Measurements from ENCODE around the gene ADIPOR2. TPM values are rescaled to one million over a fixed set of nuclear protein-coding genes. Genes with fewer than 3 reads are reported as not detected.

The ADIPOR2 gene
- total RNA-seq, 1 experiment from 2014 or later: 45.3 TPM

DNA sequence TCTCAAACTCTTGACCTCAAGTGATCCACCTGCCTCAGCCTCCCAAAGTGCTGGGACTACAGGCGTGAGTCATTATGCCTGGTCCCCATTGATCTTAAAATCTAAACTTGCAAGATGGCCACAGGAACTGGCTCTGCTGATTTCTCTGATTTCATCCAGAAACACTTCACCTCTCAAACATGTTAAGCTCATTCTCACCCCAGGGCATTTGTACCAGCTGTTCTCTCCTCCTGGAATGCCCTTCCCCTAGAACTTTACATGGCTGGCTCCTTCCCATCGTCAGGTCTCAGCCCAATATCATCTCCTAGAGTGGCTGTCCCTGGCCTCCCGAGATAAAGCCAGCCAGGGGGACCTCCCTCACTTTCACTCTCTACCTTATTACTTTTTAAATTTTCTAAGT lies 124.2 kb downstream of the ADIPOR2 start:
- Histone ChIP-seq H2AFZ (ENCODE audit: low read length) (no peak overlapping the region), H3K79me1 (ENCODE audit: insufficient read depth, low read depth, low read length, poor library complexity, severe bottlenecking) (no peaks in the 10 kb centered on the region), H3K56ac (ENCODE audit: insufficient read length, low read depth, low read length) (no peak overlapping the region), H3K9me3 (ENCODE audit: control insufficient read depth, low read depth, low read length) (no peaks in the 10 kb centered on the region), H2BK120ac (ENCODE audit: low read depth, low read length, poor library complexity, severe bottlenecking) (no peak overlapping the region), H2BK20ac (ENCODE audit: low read depth, low read length, poor library complexity, severe bottlenecking) (no peak overlapping the region), H3K4ac (ENCODE audit: low read depth, low read length) (no peak overlapping the region), H2AK5ac (ENCODE audit: insufficient read length, low read length) (no peak overlapping the region), H3K27ac (ENCODE audit: insufficient read length, low read depth, low read length) (no peak overlapping the region), H4K91ac (ENCODE audit: insufficient read length, low read depth, low read length) (no peak overlapping the region), H2BK5ac (ENCODE audit: insufficient read length, low read length) (no peak overlapping the region), H3K23me2 (ENCODE audit: insufficient read length, low read depth, low read length, poor library complexity, severe bottlenecking) (no peaks in the 10 kb centered on the region), H3K18ac (ENCODE audit: insufficient read length, low read depth, low read length) (no peak overlapping the region), H3K14ac (ENCODE audit: insufficient read depth, low read length) (no peak overlapping the region), H2BK15ac (ENCODE audit: low read depth, low read length) (no peak overlapping the region), H3K27me3 (ENCODE audit: insufficient read depth, low read length) (peaks cover 6% of the 10 kb centered on the region; the same call in 1 of the 2 replicates), H3K23ac (ENCODE audit: insufficient read length, low read depth, low read length) (no peak overlapping the region), H4K5ac (ENCODE audit: insufficient read length, low read depth, low read length) (no peak overlapping the region), H3T11ph (ENCODE audit: low read length) (no peak overlapping the region), H4K20me1 (ENCODE audit: control insufficient read depth, insufficient read depth, insufficient read length) (no peaks in the 10 kb centered on the region), H2BK12ac (ENCODE audit: insufficient read length, low read depth, low read length) (no peak overlapping the region), H3K79me2 (ENCODE audit: insufficient read depth, low read length) (no peaks in the 10 kb centered on the region), H3K4me2 (ENCODE audit: insufficient read depth, insufficient read length, low read length) (no peak overlapping the region), H3K4me1 (ENCODE audit: insufficient read depth, low read length) (no peaks in the 10 kb centered on the region), H4K8ac (replicated peaks; ENCODE audit: insufficient read length, low read depth, low read length) (no peak overlapping the region), H3K9ac (ENCODE audit: extremely low read depth, insufficient read length, low read length) (no peak overlapping the region)
- no CpG with 5 or more reads among the region's 3 CpGs for WGBS (ENCODE audit: extremely low coverage, insufficient read length, low lambda C conversion rate)
- Mint-ChIP-seq H3K4me3 (no peak overlapping the region), H3K27me3 (ENCODE audit: low read depth) (peaks cover 24% of the 10 kb centered on the region), H3K4me1 (peaks cover 11 to 13% of the 10 kb centered on the region in 2 experiments), H3K9me3 (peaks cover 4% of the 10 kb centered on the region in 2 experiments; a peak in 2 of 5 replicates), H3K27ac (no peak overlapping the region), H3K36me3 (ENCODE audit: insufficient read depth in 1 of 3, low read depth in 3 of 3) (peaks cover 0 to 5% (median 3%) of the 10 kb centered on the region in 3 experiments; a peak in 2 of 7 replicates)
- DNase-seq: no peak
- TF ChIP-seq, protein P1, sequence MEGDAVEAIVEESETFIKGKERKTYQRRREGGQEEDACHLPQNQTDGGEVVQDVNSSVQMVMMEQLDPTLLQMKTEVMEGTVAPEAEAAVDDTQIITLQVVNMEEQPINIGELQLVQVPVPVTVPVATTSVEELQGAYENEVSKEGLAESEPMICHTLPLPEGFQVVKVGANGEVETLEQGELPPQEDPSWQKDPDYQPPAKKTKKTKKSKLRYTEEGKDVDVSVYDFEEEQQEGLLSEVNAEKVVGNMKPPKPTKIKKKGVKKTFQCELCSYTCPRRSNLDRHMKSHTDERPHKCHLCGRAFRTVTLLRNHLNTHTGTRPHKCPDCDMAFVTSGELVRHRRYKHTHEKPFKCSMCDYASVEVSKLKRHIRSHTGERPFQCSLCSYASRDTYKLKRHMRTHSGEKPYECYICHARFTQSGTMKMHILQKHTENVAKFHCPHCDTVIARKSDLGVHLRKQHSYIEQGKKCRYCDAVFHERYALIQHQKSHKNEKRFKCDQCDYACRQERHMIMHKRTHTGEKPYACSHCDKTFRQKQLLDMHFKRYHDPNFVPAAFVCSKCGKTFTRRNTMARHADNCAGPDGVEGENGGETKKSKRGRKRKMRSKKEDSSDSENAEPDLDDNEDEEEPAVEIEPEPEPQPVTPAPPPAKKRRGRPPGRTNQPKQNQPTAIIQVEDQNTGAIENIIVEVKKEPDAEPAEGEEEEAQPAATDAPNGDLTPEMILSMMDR (conservative IDR thresholded peaks at IDR 0.05): no peak
